GM12878 (cell line): ENCODE measurements around the gene ZBTB37. TPM values are rescaled to one million over a fixed set of nuclear protein-coding genes. Genes with fewer than 3 reads are reported as not detected.

Experiments used
- ATAC-seq: fragments of 200-7000 bp; cut with Tn5 transposase; 3 replicates; pipeline ENCODE4 v1.9.1; 2020; ENCODE audit warnings: mild to moderate bottlenecking, moderate library complexity
- BruUV-seq: library from RNA; stranded (reverse); fragments of 400-500 nt; replicated peaks from 2 replicates; lab custom pipeline; 2021; lab: Mats Ljungman, UMichigan
- CTCF ChIA-PET: fragments of 300-600 bp; sonication (Branson Sonifier 250); formaldehyde crosslinking; extraction: SDS; loops from one replicate; lab custom pipeline; 2021; ENCODE audit warnings: inconsistent platforms; lab: Yijun Ruan, JAX
- POLR2A ChIA-PET: fragments of 350-600 bp; formaldehyde crosslinking; extraction: SDS; loops from one replicate; lab custom pipeline; 2021; ENCODE audit warnings: inconsistent platforms; lab: Charles Lee
- RAD21 ChIA-PET: fragments of 300-600 bp; sonication (Branson Sonifier 250); formaldehyde crosslinking; loops from one replicate; lab custom pipeline; 2023; ENCODE audit warnings: antibody characterized with exemption; ENCODE audit not compliant: unreplicated experiment; lab: Charles Lee
- SMC1A ChIA-PET: fragments of 300-600 bp; sonication (Branson Sonifier 250); formaldehyde crosslinking; loops from one replicate; lab custom pipeline; 2023; ENCODE audit not compliant: unreplicated experiment, uncharacterized antibody; lab: Charles Lee
- DNase-seq: peaks from one replicate; pipeline ENCODE4 v3.0.0-alpha.2; 2011; ENCODE audit warnings: low read depth, low spot score
- FAIRE-seq: peaks from 3 replicates; lab custom pipeline; 2011; peaks lifted over from hg19 to GRCh38; lab: Jason Lieb, UNC
- H2AFZ ChIP-seq: 2 replicates; pipeline ENCODE4 v1.6.0; 2011; ENCODE audit warnings: low read depth, low read length, control low read depth; ENCODE audit not compliant: control insufficient read depth
- H3K27ac ChIP-seq: 2 replicates; pipeline ENCODE4 v1.5.1; 2011; ENCODE audit warnings: control low read depth; ENCODE audit not compliant: control insufficient read depth, insufficient read depth
- H3K27me3 ChIP-seq, 2 experiments: replicated peaks in 1 of 2; 2 replicates each; pipeline versions ENCODE4 v1.6.0 to v1.6.1; 2011; ENCODE audit warnings: low read length in 1 of 2; ENCODE audit not compliant: control insufficient read depth in 2 of 2, insufficient read depth in 2 of 2
- H3K36me3 ChIP-seq, 2 experiments: 2 replicates each; pipeline ENCODE4 v1.5.1; 2011; ENCODE audit warnings: low read length in 1 of 2; ENCODE audit not compliant: control insufficient read depth in 2 of 2, insufficient read depth in 2 of 2
- H3K4me1 ChIP-seq: 2 replicates; pipeline ENCODE4 v1.6.1; 2011; ENCODE audit warnings: mild to moderate bottlenecking, low read length, moderate library complexity, mixed read lengths; ENCODE audit not compliant: control insufficient read depth, insufficient read depth
- H3K4me2 ChIP-seq: 2 replicates; pipeline ENCODE4 v1.6.0; 2011; ENCODE audit warnings: control low read depth; ENCODE audit not compliant: control insufficient read depth, insufficient read depth
- H3K4me3 ChIP-seq: fragments of 200-600 bp; sonication (generic); 2 replicates; pipeline ENCODE4 v1.5.1; 2016
- H3K79me2 ChIP-seq: 2 replicates; pipeline ENCODE4 v1.6.0; 2011; ENCODE audit warnings: low read length; ENCODE audit not compliant: control insufficient read depth, insufficient read depth
- H3K9ac ChIP-seq: 2 replicates; pipeline ENCODE4 v1.8.0; 2011; ENCODE audit warnings: low read length, control low read depth, mixed read lengths; ENCODE audit not compliant: control insufficient read depth, insufficient read depth
- H3K9me3 ChIP-seq: replicated peaks from 3 replicates; pipeline ENCODE4 v1.5.1; 2011; ENCODE audit warnings: mild to moderate bottlenecking, low read length; ENCODE audit not compliant: control insufficient read depth, insufficient read depth
- H4K20me1 ChIP-seq: 2 replicates; pipeline ENCODE4 v1.6.0; 2011; ENCODE audit not compliant: control insufficient read depth, insufficient read depth
- ATF3 ChIP-seq: IDR thresholded peaks from 2 replicates; pipeline ENCODE4 v1.6.1; 2011; ENCODE audit warnings: low read depth, mild to moderate bottlenecking, low read length, moderate library complexity, borderline replicate concordance; ENCODE audit errors: extremely low read depth
- CEBPB ChIP-seq, 2 experiments: fragments of 150-350 bp in 1 of 2; IDR thresholded peaks; 2 replicates each; pipeline ENCODE4 v1.6.1; 2012 to 2014; ENCODE audit warnings: low read depth in 2 of 2, low read length in 2 of 2, borderline replicate concordance in 1 of 2, inconsistent platforms in 1 of 2
- IRF3 ChIP-seq: fragments of 450-650 bp; IDR thresholded peaks from 2 replicates; pipeline ENCODE4 v1.6.1; 2014; ENCODE audit warnings: mild to moderate bottlenecking
- IRF4 ChIP-seq: IDR thresholded peaks from 2 replicates; pipeline ENCODE4 v1.6.1; 2011; ENCODE audit warnings: low read depth, low read length
- JUNB ChIP-seq: IDR thresholded peaks from 2 replicates; pipeline ENCODE4 v1.6.1; 2016; ENCODE audit warnings: antibody characterized with exemption, mild to moderate bottlenecking
- MLLT1 ChIP-seq: fragments of 450-650 bp; IDR thresholded peaks from 2 replicates; pipeline ENCODE4 v1.6.1; 2016; ENCODE audit warnings: mild to moderate bottlenecking
- PAX5 ChIP-seq: IDR thresholded peaks from 2 replicates; pipeline ENCODE4 v1.6.1; 2011; ENCODE audit warnings: low read depth, low read length, borderline replicate concordance
- PKNOX1 ChIP-seq: fragments of 450-650 bp; IDR thresholded peaks from 2 replicates; pipeline ENCODE4 v1.6.1; 2016; ENCODE audit warnings: mild to moderate bottlenecking
- RB1 ChIP-seq: fragments of 450-650 bp; formaldehyde crosslinking; IDR thresholded peaks from 2 replicates; pipeline ENCODE4 v1.6.1; 2017; ENCODE audit warnings: mild to moderate bottlenecking, borderline replicate concordance
- RELA ChIP-seq: fragments of 450-650 bp; IDR thresholded peaks from 2 replicates; pipeline ENCODE4 v1.8.0; 2014; ENCODE audit warnings: borderline replicate concordance; ENCODE audit not compliant: partially characterized antibody
- SIX5 ChIP-seq: IDR thresholded peaks from 2 replicates; pipeline ENCODE4 v1.6.1; 2011; ENCODE audit warnings: mild to moderate bottlenecking, low read depth, low read length, moderate library complexity; ENCODE audit not compliant: severe bottlenecking
- SREBF2 ChIP-seq: IDR thresholded peaks from 2 replicates; pipeline ENCODE4 v1.6.1; 2012; ENCODE audit warnings: mild to moderate bottlenecking, low read length
- YBX1 ChIP-seq: fragments of 450-650 bp; IDR thresholded peaks from 2 replicates; pipeline ENCODE4 v1.6.1; 2016; ENCODE audit warnings: antibody characterized with exemption
- ZZZ3 ChIP-seq: IDR thresholded peaks from 2 replicates; pipeline ENCODE4 v1.6.1; 2011; ENCODE audit warnings: low read depth; ENCODE audit not compliant: control insufficient read depth, insufficient read length
- WGBS: methylation state at CpG from one replicate; pipeline ENCODE4 v1.1.6; 2016; ENCODE audit warnings: low lambda C conversion rate; ENCODE audit not compliant: insufficient replicate concordance, insufficient coverage; ENCODE audit errors: missing lambda C conversion rate; 5-methylcytosine and 5-hydroxymethylcytosine counted together
- in situ Hi-C: fragments of 300-500 bp; cut with MboI; formaldehyde crosslinking; loops from 9 replicates; pipeline ENCODE4 v1.14.3; 2018; ENCODE audit warnings: mixed read lengths
- intact Hi-C: fragments of 100-400 bp; cut with micrococcal nuclease; formaldehyde crosslinking; loops from one replicate; pipeline ENCODE4 v1.14.2; 2022; ENCODE audit not compliant: unreplicated experiment
- polyA plus RNA-seq, 11 experiments: library from polyadenylated mRNA; depleted of rRNA in 4 of 11; unstranded in 6 of 11; stranded (reverse) in 5 of 11; fragments of >200 nt; fragmentation: Nextera tagmentation in 4 of 11; fragmentation: Illumina TruSeq in 1 of 11; extraction: Ambion mirVana in 4 of 11; extraction: Trizol in 1 of 11; gene quantifications; 1 replicate in 1 of 11; 2 replicates in 10 of 11; pipeline versions ENCODE4 v1.2.1 to v1.2.3, GENCODE V29; 2011 to 2016; ENCODE audit warnings: inconsistent platforms in 2 of 11, missing spikeins in 2 of 11, low read depth in 1 of 11
- total RNA-seq, 4 experiments: library from RNA; depleted of rRNA in 3 of 4; stranded (reverse); fragments of >200 nt in 3 of 4; fragmentation: Illumina TruSeq in 1 of 4; extraction: Trizol in 1 of 4; gene quantifications; 2 replicates each; pipeline versions ENCODE4 v1.2.1 to v1.2.3, GENCODE V29; 2013 to 2021

Gene ZBTB37
- total and polyA plus RNA-seq, 10 of the 15 experiments (the other 5 are each of a cell fraction or from before 2014, with no cell fraction given), result 0.16 to 5.7 (median 1.9) TPM

GRCh38 chr1:173937062-173937461 is 68.9 kb downstream of the ZBTB37 start:
- in situ Hi-C loops, result no loop called here
- H3K4me3 ChIP-seq, result no peak overlapping the region
- H3K9ac ChIP-seq, result no peak overlapping the region
- peak; percentile 68 for TF ChIP-seq JUNB
- no peak for TF ChIP-seq ATF3
- no peak for TF ChIP-seq SIX5
- TF ChIP-seq YBX1, result no peak
- TF ChIP-seq RELA, result no peak
- no peak for TF ChIP-seq PAX5
- TF ChIP-seq CEBPB (IDR thresholded peaks at IDR 0.05; ENCODE audit: borderline replicate concordance in 1 of 2, low read depth in 2 of 2, low read length in 2 of 2), result no peak
- peak; percentile 63 for TF ChIP-seq PKNOX1
- TF ChIP-seq ZZZ3, result no peak
- no peak for TF ChIP-seq IRF3
- no peak for TF ChIP-seq RB1
- no peak for TF ChIP-seq IRF4
- TF ChIP-seq SREBF2, result no peak
- no peak for TF ChIP-seq MLLT1
- TF ChIP-seq, all 136 proteins: peak for 2
- CTCF ChIA-PET, result interaction anchor here (0.6 to 1.1 kb wide), 3 partner anchors 31 to 73 kb away, joined by 3 to 4 read pairs (median 3); no protein-coding TSS in a partner anchor
- intact Hi-C loops, result loop anchor here (10.0 kb wide), 1 partner anchor 1192 kb away; no protein-coding TSS in a partner anchor
- FAIRE-seq (no peak), ATAC-seq (peak; percentile 60), DNase-seq (no peak)
- SMC1A ChIA-PET, result interaction anchor here (1.2 to 2.5 kb wide), 2 partner anchors 10 to 21 kb away, joined by 3 to 8 read pairs; no protein-coding TSS in a partner anchor
- Histone ChIP-seq H3K79me2 (no peaks in the 10 kb centered on the region), H3K27me3 (no peaks in the 10 kb centered on the region), H4K20me1 (no peaks in the 10 kb centered on the region), H3K4me1 (no peaks in the 10 kb centered on the region), H3K36me3 (peaks cover 0 to 10% of the 10 kb centered on the region in 2 experiments; a peak in 2 of 4 replicates), H3K27ac (no peak overlapping the region), H3K9me3 (no peaks in the 10 kb centered on the region), H2AFZ (no peak overlapping the region), H3K4me2 (no peak overlapping the region)
- BruUV-seq, result no TSS peak
- POLR2A ChIA-PET, result interaction anchor here (0.6 kb wide), 2 partner anchors 69 to 715 kb away, joined by 3 to 5 read pairs; partner anchors contain the start of gene ZBTB37
- WGBS, result 50% methylated on average over 2 of the region's 2 CpGs
- RAD21 ChIA-PET, result interaction anchor here (0.6 kb wide), 1 partner anchor 69 kb away, joined by 3 read pairs; the partner anchor contains the start of gene ZBTB37
